Naive thymus-derived CD4-positive, alpha-beta T cell (primary cell): ENCODE measurements around the gene CAMLG. TPM values are rescaled to one million over a fixed set of nuclear protein-coding genes. Genes with fewer than 3 reads are reported as not detected.

Source experiments
- ATAC-seq: fragments of 150-1000 bp; cut with Tn5 transposase; 2 replicates; pipeline ENCODE4 v1.10.0; 2021; ENCODE audit warnings: mild to moderate bottlenecking, moderate library complexity
- CTCF ChIA-PET: fragments of 350-600 bp; sonication (Branson Sonifier 250); formaldehyde crosslinking; loops from one replicate; lab custom pipeline; 2021; ENCODE audit warnings: antibody characterized with exemption; lab: Charles Lee
- POLR2A ChIA-PET: fragments of 350-600 bp; sonication (Branson Sonifier 250); formaldehyde crosslinking; loops from one replicate; lab custom pipeline; 2021; ENCODE audit warnings: antibody characterized with exemption, inconsistent platforms; lab: Charles Lee
- DNase-seq, 9 donors: peaks; one replicate each; pipeline versions ENCODE4 v3.0.0 to v3.0.0-alpha.2; 2020 to 2022; ENCODE audit warnings: mixed read lengths in 1 of 9
- H3K27ac ChIP-seq: one replicate; pipeline ENCODE4 v1.7.0; 2013; ENCODE audit warnings: mild to moderate bottlenecking, low read depth, low read length, moderate library complexity
- H3K27me3 ChIP-seq, 2 donors: one replicate each; pipeline ENCODE4 v1.7.0; 2013; ENCODE audit warnings: low read length in 2 of 2, mild to moderate bottlenecking in 2 of 2, moderate library complexity in 2 of 2; ENCODE audit not compliant: control insufficient read depth in 2 of 2, insufficient read depth in 2 of 2
- H3K36me3 ChIP-seq, 3 experiments: 1 replicate in 2 of 3; 2 replicates in 1 of 3; pipeline ENCODE4 v1.7.0; 2013; ENCODE audit warnings: low read length in 3 of 3, mild to moderate bottlenecking in 3 of 3, moderate library complexity in 1 of 3; ENCODE audit not compliant: insufficient read depth in 3 of 3, control insufficient read depth in 2 of 3
- H3K4me1 ChIP-seq, 2 donors: one replicate each; pipeline ENCODE4 v1.7.0; 2013; ENCODE audit warnings: low read length in 2 of 2, mild to moderate bottlenecking in 2 of 2, moderate library complexity in 1 of 2; ENCODE audit not compliant: control insufficient read depth in 2 of 2, insufficient read depth in 2 of 2
- H3K4me3 ChIP-seq: 2 replicates; pipeline ENCODE4 v1.7.0; 2013; ENCODE audit warnings: mild to moderate bottlenecking, low read length
- H3K9me3 ChIP-seq, 3 experiments: 1 replicate in 2 of 3; 2 replicates in 1 of 3; pipeline ENCODE4 v1.7.0; 2013; ENCODE audit warnings: low read length in 3 of 3; ENCODE audit not compliant: control insufficient read depth in 2 of 3
- H3K27ac Mint-ChIP-seq, 9 donors: one replicate each; pipeline ENCODE4 v1.8.0; 2020 to 2022; ENCODE audit warnings: mixed read lengths in 9 of 9, mild to moderate bottlenecking in 8 of 9, moderate library complexity in 5 of 9, inconsistent platforms in 2 of 9
- H3K27me3 Mint-ChIP-seq, 5 donors: one replicate each; pipeline ENCODE4 v1.8.0; 2021 to 2022; ENCODE audit warnings: mixed read lengths in 5 of 5, mild to moderate bottlenecking in 1 of 5
- H3K36me3 Mint-ChIP-seq, 5 donors: one replicate each; pipeline ENCODE4 v1.8.0; 2020 to 2022; ENCODE audit warnings: mixed read lengths in 5 of 5, mild to moderate bottlenecking in 3 of 5, inconsistent platforms in 1 of 5
- H3K4me1 Mint-ChIP-seq, 7 donors: one replicate each; pipeline ENCODE4 v1.8.0; 2020 to 2022; ENCODE audit warnings: mixed read lengths in 7 of 7, mild to moderate bottlenecking in 3 of 7, inconsistent platforms in 1 of 7
- H3K4me3 Mint-ChIP-seq, 10 donors: one replicate each; pipeline ENCODE4 v1.8.0; 2020 to 2022; ENCODE audit warnings: mild to moderate bottlenecking in 10 of 10, mixed read lengths in 10 of 10, moderate library complexity in 6 of 10, inconsistent platforms in 2 of 10
- H3K9me3 Mint-ChIP-seq, 11 donors: one replicate each; pipeline ENCODE4 v1.8.0; 2020 to 2022; ENCODE audit warnings: mixed read lengths in 11 of 11, mild to moderate bottlenecking in 4 of 11, inconsistent platforms in 1 of 11, moderate library complexity in 1 of 11
- intact Hi-C, 2 donors: fragments of 100-400 bp; cut with micrococcal nuclease; formaldehyde crosslinking; loops; one replicate each; pipeline ENCODE4 v1.15.1; 2023
- polyA plus RNA-seq, 2 donors: library from polyadenylated mRNA; unstranded; fragments of 300-500 nt; fragmentation: Illumina TruSeq; gene quantifications; one replicate each; pipeline ENCODE4 v1.2.3, GENCODE V29; 2021
- total RNA-seq, 6 experiments: library from RNA in 5 of 6; stranded (reverse) in 5 of 6; gene quantifications; 1 replicate in 5 of 6; 2 replicates in 1 of 6; pipeline ENCODE4 v1.2.3 and lab custom pipeline; 2021 to 2026

Gene CAMLG
- total and polyA plus RNA-seq, 7 experiments from 2014 or later, result 20.4 to 40.0 (median 32.6) TPM

GRCh38 chr5:134784946-134785620 is 46.7 kb downstream of the CAMLG start:
- POLR2A ChIA-PET, result interaction anchor here (1.1 kb wide), 1 partner anchor 120 kb away, joined by 3 read pairs; the partner anchor contains the start of gene PCBD2
- Histone ChIP-seq H3K27ac (no peak overlapping the region), H3K36me3 (peaks cover 11 to 76% (median 13%) of the 10 kb centered on the region in 3 experiments), H3K9me3 (no peaks in the 10 kb centered on the region), H3K27me3 (no peaks in the 10 kb centered on the region), H3K4me1 (no peaks in the 10 kb centered on the region), H3K4me3 (no peak overlapping the region)
- Mint-ChIP-seq H3K27me3 (no peaks in the 10 kb centered on the region), H3K4me1 (peaks cover 0 to 3% (median 0%) of the 10 kb centered on the region in 7 donors), H3K9me3 (no peaks in the 10 kb centered on the region), H3K36me3 (peaks cover 0 to 45% (median 34%) of the 10 kb centered on the region in 5 donors), H3K27ac (peak overlapping the region in 3 of 9 donors; percentile 14 to 29 (median 18)), H3K4me3 (no peak overlapping the region)
- intact Hi-C loops, result loop anchor here (1.0 to 5.0 kb wide), 2 partner anchors 120 to 407 kb away; partner anchors contain the start of gene PCBD2 (in 2 of the 2)
- ATAC-seq, result no peak
- DNase-seq, result no peak
- CTCF ChIA-PET, result interaction anchor here (0.5 to 1.0 kb wide), 3 partner anchors 27 to 482 kb away, joined by 3 to 4 read pairs (median 3); no protein-coding TSS in a partner anchor

GRCh38 chr5:134787692-134788091 is 49.3 kb downstream of the CAMLG start:
- Mint-ChIP-seq H3K27ac (no peak overlapping the region), H3K36me3 (peaks cover 0 to 48% (median 26%) of the 10 kb centered on the region in 5 donors), H3K4me3 (no peak overlapping the region), H3K4me1 (peaks cover 0 to 8% (median 4%) of the 10 kb centered on the region in 7 donors), H3K27me3 (no peaks in the 10 kb centered on the region), H3K9me3 (no peaks in the 10 kb centered on the region)
- H3K27me3 ChIP-seq, result no peaks in the 10 kb centered on the region
- no peaks in the 10 kb centered on the region for H3K9me3 ChIP-seq
- CTCF ChIA-PET, result no interaction called here
- ATAC-seq (no peak), DNase-seq (no peak)
- POLR2A ChIA-PET, result interaction anchor here (0.7 kb wide), 1 partner anchor 1139 kb away, joined by 4 read pairs; no protein-coding TSS in a partner anchor
- no peak overlapping the region for H3K27ac ChIP-seq
- no peak overlapping the region for H3K4me3 ChIP-seq
- intact Hi-C loops, result no loop called here
- H3K36me3 ChIP-seq, result peaks cover 0 to 80% (median 19%) of the 10 kb centered on the region in 3 experiments
- no peaks in the 10 kb centered on the region for H3K4me1 ChIP-seq

DNA sequence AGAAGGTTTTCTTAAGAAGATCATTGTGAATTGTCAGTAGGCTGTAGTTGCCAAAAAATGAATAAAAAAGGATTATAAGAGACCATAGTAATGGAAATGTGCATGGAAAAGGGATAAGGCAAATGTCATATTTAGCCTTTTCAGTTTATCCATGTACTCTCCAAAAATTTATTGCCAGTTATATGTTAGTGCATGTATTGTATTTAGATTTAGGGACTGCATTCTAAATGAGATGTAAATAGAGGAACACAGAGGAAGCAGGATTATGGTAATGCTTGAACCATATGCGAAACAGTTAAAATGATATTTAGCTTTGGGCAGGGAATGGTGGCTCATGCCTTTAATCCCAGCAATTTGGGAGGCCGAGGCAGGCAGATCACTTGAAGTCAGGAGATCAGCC is 53.2 kb downstream of the CAMLG start:
- Mint-ChIP-seq H3K9me3 (no peaks in the 10 kb centered on the region), H3K36me3 (peaks cover 7 to 58% (median 18%) of the 10 kb centered on the region in 5 donors), H3K27ac (peak overlapping the region in 1 of 9 donors; percentile 12), H3K4me3 (no peak overlapping the region), H3K27me3 (no peaks in the 10 kb centered on the region), H3K4me1 (peaks cover 0 to 8% (median 4%) of the 10 kb centered on the region in 7 donors)
- Histone ChIP-seq H3K27me3 (no peaks in the 10 kb centered on the region), H3K9me3 (no peaks in the 10 kb centered on the region), H3K36me3 (peaks cover 0 to 79% (median 32%) of the 10 kb centered on the region in 3 experiments), H3K4me1 (no peaks in the 10 kb centered on the region), H3K27ac (no peak overlapping the region), H3K4me3 (no peak overlapping the region)
- ChIA-PET CTCF (interaction anchor here (0.6 kb wide), 1 partner anchor 216 kb away, joined by 3 read pairs; no protein-coding TSS in a partner anchor), POLR2A (no interaction called here)
- ATAC-seq (no peak), DNase-seq (no peak)
- intact Hi-C loops, result no loop called here

- Mint-ChIP-seq H3K36me3 (peaks cover 7 to 54% (median 18%) of the 10 kb centered on the region in 5 donors), H3K9me3 (no peaks in the 10 kb centered on the region), H3K27ac (peak overlapping the region in 3 of 9 donors; percentile 11 to 63 (median 12)), H3K4me3 (no peak overlapping the region), H3K27me3 (no peaks in the 10 kb centered on the region), H3K4me1 (peaks cover 0 to 8% (median 4%) of the 10 kb centered on the region in 7 donors)
- POLR2A ChIA-PET, result no interaction called here
- Histone ChIP-seq H3K27ac (no peak overlapping the region), H3K4me3 (no peak overlapping the region), H3K9me3 (no peaks in the 10 kb centered on the region), H3K4me1 (no peaks in the 10 kb centered on the region), H3K36me3 (peaks cover 0 to 75% (median 33%) of the 10 kb centered on the region in 3 experiments), H3K27me3 (no peaks in the 10 kb centered on the region)
- intact Hi-C loops, result no loop called here
- DNase-seq (no peak), ATAC-seq (no peak)
- CTCF ChIA-PET, result no interaction called here
Measured at GRCh38 chr5:134792286-134792685, 53.9 kb downstream of the CAMLG start.

GRCh38 chr5:134793111-134793510 is 54.8 kb downstream of the CAMLG start:
- Mint-ChIP-seq H3K9me3 (no peaks in the 10 kb centered on the region), H3K27ac (no peak overlapping the region), H3K4me3 (no peak overlapping the region), H3K27me3 (no peaks in the 10 kb centered on the region), H3K36me3 (peaks cover 7 to 58% (median 18%) of the 10 kb centered on the region in 5 donors), H3K4me1 (peaks cover 0 to 8% (median 4%) of the 10 kb centered on the region in 7 donors)
- no peaks in the 10 kb centered on the region for H3K27me3 ChIP-seq
- ATAC-seq (no peak), DNase-seq (no peak)
- POLR2A ChIA-PET, result no interaction called here
- H3K36me3 ChIP-seq, result peaks cover 0 to 75% (median 35%) of the 10 kb centered on the region in 3 experiments
- H3K4me1 ChIP-seq, result no peaks in the 10 kb centered on the region
- no peak overlapping the region for H3K4me3 ChIP-seq
- CTCF ChIA-PET, result interaction anchor here (0.6 kb wide), 1 partner anchor 16 kb away, joined by 3 read pairs; no protein-coding TSS in a partner anchor
- H3K27ac ChIP-seq, result no peak overlapping the region
- no peaks in the 10 kb centered on the region for H3K9me3 ChIP-seq
- intact Hi-C loops, result no loop called here

GRCh38 chr5:134794082-134794481 is 55.7 kb downstream of the CAMLG start:
- peak overlapping the region in 1 of 9 donors; percentile 47 for H3K27ac Mint-ChIP-seq
- CTCF ChIA-PET, result no interaction called here
- no peak overlapping the region for H3K27ac ChIP-seq
- H3K4me1 Mint-ChIP-seq, result peaks cover 0 to 8% (median 4%) of the 10 kb centered on the region in 7 donors
- no peak overlapping the region for H3K4me3 ChIP-seq
- no peaks in the 10 kb centered on the region for H3K27me3 ChIP-seq
- ATAC-seq (no peak), DNase-seq (no peak)
- no peaks in the 10 kb centered on the region for H3K9me3 Mint-ChIP-seq
- H3K4me1 ChIP-seq, result no peaks in the 10 kb centered on the region
- H3K27me3 Mint-ChIP-seq, result no peaks in the 10 kb centered on the region
- no peaks in the 10 kb centered on the region for H3K9me3 ChIP-seq
- POLR2A ChIA-PET, result no interaction called here
- no peak overlapping the region for H3K4me3 Mint-ChIP-seq
- H3K36me3 ChIP-seq, result peaks cover 0 to 84% (median 35%) of the 10 kb centered on the region in 3 experiments
- peaks cover 7 to 67% (median 25%) of the 10 kb centered on the region in 5 donors for H3K36me3 Mint-ChIP-seq
- intact Hi-C loops, result no loop called here
